OCI-LY7 (cell line): ENCODE data around the gene CRIM1. TPM values are rescaled to one million over a fixed set of nuclear protein-coding genes. Genes with fewer than 3 reads are reported as not detected.

Source experiments
- BruUV-seq: library from RNA; stranded (reverse); fragments of 400-500 nt; replicated peaks from 2 replicates; lab custom pipeline; 2021; lab: Mats Ljungman, UMichigan
- CTCF ChIA-PET: fragments of 300-600 bp; sonication (Branson Sonifier 250); formaldehyde crosslinking; loops from one replicate; lab custom pipeline; 2022; ENCODE audit warnings: antibody characterized with exemption; ENCODE audit not compliant: unreplicated experiment; lab: Charles Lee
- POLR2A ChIA-PET: fragments of 300-600 bp; sonication (Branson Sonifier 250); formaldehyde crosslinking; loops from one replicate; lab custom pipeline; 2022; ENCODE audit warnings: antibody characterized with exemption; lab: Charles Lee
- DNase-seq: peaks from one replicate; pipeline ENCODE4 v3.0.0-alpha.2; 2015; ENCODE audit warnings: low spot score
- H2AFZ ChIP-seq: fragments of 200-600 bp; sonication (generic), shearing (Covaris generic); 2 replicates; pipeline ENCODE4 v1.6.1; 2014; ENCODE audit warnings: mild to moderate bottlenecking, antibody characterized with exemption, low read length, moderate library complexity
- H3K27ac ChIP-seq: fragments of 200-600 bp; sonication (generic); 2 replicates; pipeline ENCODE4 v1.5.1; 2014; ENCODE audit warnings: mixed run types, low read depth, mild to moderate bottlenecking, moderate library complexity, low read length, inconsistent platforms; ENCODE audit not compliant: poor library complexity, severe bottlenecking
- H3K36me3 ChIP-seq: fragments of 200-600 bp; sonication (generic); 2 replicates; pipeline ENCODE4 v1.6.1; 2014; ENCODE audit warnings: mild to moderate bottlenecking, antibody characterized with exemption, low read length, moderate library complexity, mixed read lengths; ENCODE audit not compliant: insufficient read depth
- H3K4me1 ChIP-seq: fragments of 200-600 bp; sonication (generic); 2 replicates; pipeline ENCODE4 v1.5.1; 2014; ENCODE audit warnings: mild to moderate bottlenecking, low read length; ENCODE audit not compliant: insufficient read depth, poor library complexity, severe bottlenecking
- H3K4me2 ChIP-seq: fragments of 200-600 bp; sonication (generic); 2 replicates; pipeline ENCODE4 v1.6.1; 2014; ENCODE audit warnings: mild to moderate bottlenecking, low read length
- H3K4me3 ChIP-seq: fragments of 200-600 bp; sonication (generic); 2 replicates; pipeline ENCODE4 v1.5.1; 2014; ENCODE audit warnings: mild to moderate bottlenecking, low read depth, low read length; ENCODE audit not compliant: poor library complexity, severe bottlenecking
- H3K79me2 ChIP-seq: fragments of 200-600 bp; sonication (generic); 2 replicates; pipeline ENCODE4 v1.6.1; 2016; ENCODE audit warnings: low read depth, mild to moderate bottlenecking, low read length, moderate library complexity, mixed read lengths; ENCODE audit not compliant: insufficient read depth
- H3K9me2 ChIP-seq: fragments of 200-600 bp; sonication (generic); 2 replicates; pipeline ENCODE4 v1.6.1; 2016; ENCODE audit warnings: mild to moderate bottlenecking, low read length, mixed read lengths; ENCODE audit not compliant: insufficient read depth
- H3K9me3 ChIP-seq: fragments of 200-600 bp; sonication (generic); 2 replicates; pipeline ENCODE4 v1.6.1; 2014; ENCODE audit warnings: mild to moderate bottlenecking, mixed run types, low read length, mixed read lengths
- H4K20me1 ChIP-seq: fragments of 200-600 bp; sonication (generic); 2 replicates; pipeline ENCODE4 v1.6.1; 2014; ENCODE audit warnings: mild to moderate bottlenecking, antibody characterized with exemption, low read length, moderate library complexity, mixed read lengths; ENCODE audit not compliant: insufficient read depth
- CTCF ChIP-seq: fragments of 200-600 bp; sonication (generic); conservative IDR thresholded peaks from 2 replicates; pipeline ENCODE4 v1.5.1; 2014; ENCODE audit warnings: mild to moderate bottlenecking, antibody characterized with exemption, low read length, moderate library complexity, mixed read lengths
- EZH2phosphoT487 ChIP-seq: fragments of 200-600 bp; sonication (generic); IDR thresholded peaks from 2 replicates; pipeline ENCODE4 v1.6.1; 2018; ENCODE audit warnings: low read depth, borderline replicate concordance, mild to moderate bottlenecking, mixed run types, antibody characterized with exemption, low read length, moderate library complexity, mixed read lengths
- intact Hi-C: fragments of 100-400 bp; cut with micrococcal nuclease; formaldehyde crosslinking; loops from one replicate; pipeline ENCODE4 v1.10.0; 2022; ENCODE audit not compliant: unreplicated experiment
- total RNA-seq, 2 experiments: library from RNA; depleted of rRNA in 1 of 2; stranded (reverse); fragments of >200 nt in 1 of 2; shearing (Covaris generic) in 1 of 2; gene quantifications; 2 replicates each; pipeline ENCODE4 v1.2.3, GENCODE V29; 2014 to 2022

CRIM1 gene
- total RNA-seq, 2 experiments from 2014 or later = 37.0 to 47.4 TPM

- CTCF ChIA-PET = no interaction called here
- POLR2A ChIA-PET = no interaction called here
- H3K27ac ChIP-seq = no peak overlapping the region
- no peaks in the 10 kb centered on the region for H4K20me1 ChIP-seq
- peaks cover 3% of the 10 kb centered on the region for H3K4me1 ChIP-seq
- no peaks in the 10 kb centered on the region for H3K9me3 ChIP-seq
- no TSS peak for BruUV-seq
- H3K4me3 ChIP-seq = no peak overlapping the region
- intact Hi-C loops = no loop called here
- H3K79me2 ChIP-seq = no peaks in the 10 kb centered on the region
- H3K36me3 ChIP-seq = peaks cover 22% of the 10 kb centered on the region
- H3K4me2 ChIP-seq = no peak overlapping the region
- DNase-seq = no peak
- H2AFZ ChIP-seq = no peak overlapping the region
- no peaks in the 10 kb centered on the region for H3K9me2 ChIP-seq
- no peak for TF ChIP-seq CTCF
- no peak for TF ChIP-seq EZH2phosphoT487
These were observed 113.0 kb downstream of the CRIM1 start for GRCh38 chr2:36468463-36469105.

- no peak for DNase-seq
- TF ChIP-seq EZH2phosphoT487 (no peak), CTCF (no peak)
- CTCF ChIA-PET = no interaction called here
- H3K4me2 ChIP-seq = no peak overlapping the region
- no peak overlapping the region for H3K4me3 ChIP-seq
- no TSS peak for BruUV-seq
- peaks cover 3% of the 10 kb centered on the region for H3K4me1 ChIP-seq
- peaks cover 4% of the 10 kb centered on the region; the same call in 1 of the 2 replicates for H3K9me3 ChIP-seq
- H2AFZ ChIP-seq = no peak overlapping the region
- H3K27ac ChIP-seq = no peak overlapping the region
- POLR2A ChIA-PET = interaction anchor here (1.1 kb wide), 1 partner anchor 9 kb away, joined by 3 read pairs; no protein-coding TSS in a partner anchor
- intact Hi-C loops = no loop called here
- H3K9me2 ChIP-seq = no peaks in the 10 kb centered on the region
- no peaks in the 10 kb centered on the region for H4K20me1 ChIP-seq
- H3K36me3 ChIP-seq = peaks cover 26% of the 10 kb centered on the region
- no peaks in the 10 kb centered on the region for H3K79me2 ChIP-seq
These were observed 113.5 kb downstream of the CRIM1 start for GRCh38 chr2:36469106-36469477.

GRCh38 chr2:36469710-36470109 lies 114.1 kb downstream of the CRIM1 start:
- BruUV-seq = no TSS peak
- no peak for DNase-seq
- H3K36me3 ChIP-seq = peaks cover 26% of the 10 kb centered on the region
- no peak overlapping the region for H3K4me2 ChIP-seq
- H3K4me3 ChIP-seq = no peak overlapping the region
- intact Hi-C loops = no loop called here
- peaks cover 9% of the 10 kb centered on the region; the same call in 1 of the 2 replicates for H3K9me3 ChIP-seq
- ChIA-PET CTCF (no interaction called here), POLR2A (interaction anchor here (1.0 to 1.1 kb wide), 2 partner anchors 8 to 10 kb away, joined by 3 read pairs; no protein-coding TSS in a partner anchor)
- H3K9me2 ChIP-seq = no peaks in the 10 kb centered on the region
- H3K27ac ChIP-seq = no peak overlapping the region
- H3K79me2 ChIP-seq = no peaks in the 10 kb centered on the region
- peaks cover 3% of the 10 kb centered on the region for H3K4me1 ChIP-seq
- no peak overlapping the region for H2AFZ ChIP-seq
- TF ChIP-seq EZH2phosphoT487 (no peak), CTCF (no peak)
- no peaks in the 10 kb centered on the region for H4K20me1 ChIP-seq
